Measurements from ENCODE around the gene SOBP. TPM values are rescaled to one million over a fixed set of nuclear protein-coding genes. Genes with fewer than 3 reads are reported as not detected.

SOBP gene
- total RNA-seq, 1 donor from 2014 or later = 16.1 TPM

- Mint-ChIP-seq H3K27ac (ENCODE audit: unreplicated experiment) (no peak overlapping the region), H3K4me1 (ENCODE audit: low read depth, unreplicated experiment) (peaks cover 21% of the 10 kb centered on the region), H3K4me3 (ENCODE audit: unreplicated experiment) (no peak overlapping the region), H3K27me3 (ENCODE audit: unreplicated experiment) (no peaks in the 10 kb centered on the region), H3K36me3 (ENCODE audit: unreplicated experiment) (no peaks in the 10 kb centered on the region), H3K9me3 (ENCODE audit: unreplicated experiment) (no peaks in the 10 kb centered on the region)
- no peak for DNase-seq
- no peak for TF ChIP-seq CTCF (IDR thresholded peaks at IDR 0.05; ENCODE audit: partially characterized antibody, unreplicated experiment)
These were observed 99.3 kb downstream of the SOBP start for GRCh38 chr6:107589199-107589598.

- no peak for TF ChIP-seq CTCF (IDR thresholded peaks at IDR 0.05; ENCODE audit: partially characterized antibody, unreplicated experiment)
- H3K4me3 Mint-ChIP-seq (ENCODE audit: unreplicated experiment) = no peak overlapping the region
- H3K36me3 Mint-ChIP-seq (ENCODE audit: unreplicated experiment) = no peaks in the 10 kb centered on the region
- peaks cover 21% of the 10 kb centered on the region for H3K4me1 Mint-ChIP-seq (ENCODE audit: low read depth, unreplicated experiment)
- DNase-seq = no peak
- H3K27me3 Mint-ChIP-seq (ENCODE audit: unreplicated experiment) = no peaks in the 10 kb centered on the region
- no peak overlapping the region for H3K27ac Mint-ChIP-seq (ENCODE audit: unreplicated experiment)
- no peaks in the 10 kb centered on the region for H3K9me3 Mint-ChIP-seq (ENCODE audit: unreplicated experiment)
These were observed 100.0 kb downstream of the SOBP start for GRCh38 chr6:107589934-107590333.

- Mint-ChIP-seq H3K36me3 (ENCODE audit: unreplicated experiment) (no peaks in the 10 kb centered on the region), H3K4me3 (ENCODE audit: unreplicated experiment) (no peak overlapping the region), H3K9me3 (ENCODE audit: unreplicated experiment) (no peaks in the 10 kb centered on the region), H3K4me1 (ENCODE audit: low read depth, unreplicated experiment) (peaks cover 21% of the 10 kb centered on the region), H3K27me3 (ENCODE audit: unreplicated experiment) (no peaks in the 10 kb centered on the region), H3K27ac (ENCODE audit: unreplicated experiment) (no peak overlapping the region)
- DNase-seq = no peak
- no peak for TF ChIP-seq CTCF (IDR thresholded peaks at IDR 0.05; ENCODE audit: partially characterized antibody, unreplicated experiment)
These were observed 100.5 kb downstream of the SOBP start for GRCh38 chr6:107590378-107590777.

- DNase-seq = no peak
- no peak for TF ChIP-seq CTCF (IDR thresholded peaks at IDR 0.05; ENCODE audit: partially characterized antibody, unreplicated experiment)
- no peaks in the 10 kb centered on the region for H3K9me3 Mint-ChIP-seq (ENCODE audit: unreplicated experiment)
- H3K36me3 Mint-ChIP-seq (ENCODE audit: unreplicated experiment) = no peaks in the 10 kb centered on the region
- H3K27me3 Mint-ChIP-seq (ENCODE audit: unreplicated experiment) = no peaks in the 10 kb centered on the region
- no peak overlapping the region for H3K27ac Mint-ChIP-seq (ENCODE audit: unreplicated experiment)
- peaks cover 13% of the 10 kb centered on the region for H3K4me1 Mint-ChIP-seq (ENCODE audit: low read depth, unreplicated experiment)
- no peak overlapping the region for H3K4me3 Mint-ChIP-seq (ENCODE audit: unreplicated experiment)
These were observed 101.4 kb downstream of the SOBP start for GRCh38 chr6:107591346-107591745.

GRCh38 chr6:107592806-107593205 lies 102.9 kb downstream of the SOBP start:
- Mint-ChIP-seq H3K27ac (ENCODE audit: unreplicated experiment) (no peak overlapping the region), H3K4me3 (ENCODE audit: unreplicated experiment) (no peak overlapping the region), H3K4me1 (ENCODE audit: low read depth, unreplicated experiment) (peaks cover 13% of the 10 kb centered on the region), H3K27me3 (ENCODE audit: unreplicated experiment) (no peaks in the 10 kb centered on the region), H3K36me3 (ENCODE audit: unreplicated experiment) (no peaks in the 10 kb centered on the region), H3K9me3 (ENCODE audit: unreplicated experiment) (no peaks in the 10 kb centered on the region)
- no peak for TF ChIP-seq CTCF (IDR thresholded peaks at IDR 0.05; ENCODE audit: partially characterized antibody, unreplicated experiment)
- no peak for DNase-seq
